NOMO-1 treated with dmso at 0.1 percent for 144 hours (cell line): ENCODE results near the gene NAALADL2.
"Not testable (repeated sequence)": the region's sequence is repeated elsewhere in the genome, so short reads cannot be mapped to it uniquely, and the experiment has no call there.

ENCODE experiments used
- DNase-seq: peaks from one replicate; lab custom pipeline; 2025; ENCODE audit not compliant: unreplicated experiment; lab: John Stamatoyannopoulos, UW

The NAALADL2 gene

DNA sequence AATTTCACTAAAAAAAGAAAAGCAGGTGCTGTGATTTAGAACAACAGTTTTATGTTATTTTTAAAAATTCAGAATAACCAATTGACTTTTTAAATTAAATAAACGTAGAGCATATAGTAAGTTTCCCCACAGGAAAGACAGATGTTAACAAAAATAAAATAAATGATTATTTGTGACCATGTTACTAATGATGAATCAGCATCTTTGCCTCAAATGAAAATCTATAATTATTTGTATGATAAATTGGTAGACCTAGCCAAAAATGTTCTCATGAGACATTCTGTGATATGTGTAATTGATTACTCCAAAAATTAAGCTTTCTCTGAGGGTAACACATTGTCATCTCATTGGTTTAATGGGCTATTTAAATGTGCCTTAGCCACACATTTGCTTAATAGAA, 948.0 kb downstream of the NAALADL2 start:
- no peak for DNase-seq

- DNase-seq = no peak
Measured at GRCh38 chr3:175818811-175819464, 959.8 kb downstream of the NAALADL2 start.

- not testable (repeated sequence) for DNase-seq
Measured at GRCh38 chr3:175822766-175823491, 963.8 kb downstream of the NAALADL2 start.

GRCh38 chr3:175825016-175825580, 966.0 kb downstream of the NAALADL2 start:
- not testable (repeated sequence) for DNase-seq

GRCh38 chr3:175826759-175827158, 967.6 kb downstream of the NAALADL2 start:
- DNase-seq = no peak

DNA sequence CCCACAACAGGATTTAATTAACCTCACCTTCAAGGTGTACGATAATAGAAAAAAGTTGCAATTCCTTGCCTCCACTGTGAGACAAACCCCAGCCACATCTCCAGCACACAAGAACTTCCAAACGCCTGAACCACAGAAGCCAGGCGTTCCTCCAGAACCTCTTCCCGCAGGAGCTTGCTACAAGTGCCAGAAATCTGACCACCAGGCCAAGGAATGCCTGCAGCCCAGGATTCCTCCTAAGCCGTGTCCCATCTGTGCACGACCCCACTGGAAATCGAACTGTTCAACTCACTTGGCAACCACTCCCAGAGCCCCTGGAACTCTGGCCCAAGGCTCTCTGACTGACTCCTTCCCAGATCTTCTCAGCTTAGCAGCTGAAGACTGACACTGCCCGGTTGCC, 970.7 kb downstream of the NAALADL2 start:
- DNase-seq = not testable (repeated sequence)

GRCh38 chr3:175835763-175836162, 976.6 kb downstream of the NAALADL2 start:
- not testable (repeated sequence) for DNase-seq

DNA sequence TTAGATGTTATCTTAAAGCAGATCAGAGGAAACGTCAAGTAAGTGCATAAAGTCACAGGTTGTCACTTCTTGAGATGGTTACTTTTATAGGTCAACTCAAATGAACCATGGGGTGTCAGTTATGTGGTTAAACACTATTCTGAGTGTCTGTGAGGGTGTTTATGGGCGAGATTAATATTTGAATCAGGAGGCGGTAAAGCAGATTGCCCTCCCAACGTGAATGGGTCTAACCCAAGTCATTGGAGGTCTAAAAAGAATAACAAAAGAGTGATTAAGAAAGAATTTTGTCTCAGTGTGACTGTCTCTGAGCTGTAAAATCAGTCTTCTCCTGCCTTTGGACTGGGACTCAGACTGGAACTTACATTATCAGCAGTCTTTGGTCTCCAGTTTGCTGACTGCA, 977.5 kb downstream of the NAALADL2 start:
- DNase-seq = no peak

DNA sequence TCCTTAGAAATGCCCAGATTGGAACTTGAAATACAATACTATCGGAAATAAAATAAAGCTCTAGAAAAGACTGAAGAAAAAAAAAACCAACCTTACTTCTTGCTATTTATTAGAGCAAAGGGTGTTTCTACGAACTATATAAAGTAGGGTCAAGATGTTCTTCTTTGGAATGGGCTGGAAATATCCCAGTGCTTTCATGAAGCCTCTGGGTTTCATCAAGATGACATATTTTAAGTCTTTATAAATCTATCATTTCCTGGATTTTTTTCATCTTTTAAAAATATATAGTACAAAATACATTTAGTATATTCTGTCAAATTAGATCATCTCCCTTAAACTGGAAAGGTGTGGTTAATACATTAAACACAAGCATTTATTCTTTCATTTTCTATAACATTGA, 978.8 kb downstream of the NAALADL2 start:
- DNase-seq = no peak

- DNase-seq = no peak
Measured at GRCh38 chr3:175839366-175840005, 980.4 kb downstream of the NAALADL2 start.

- no peak for DNase-seq
Measured at GRCh38 chr3:175851541-175851940, 992.4 kb downstream of the NAALADL2 start.

DNA sequence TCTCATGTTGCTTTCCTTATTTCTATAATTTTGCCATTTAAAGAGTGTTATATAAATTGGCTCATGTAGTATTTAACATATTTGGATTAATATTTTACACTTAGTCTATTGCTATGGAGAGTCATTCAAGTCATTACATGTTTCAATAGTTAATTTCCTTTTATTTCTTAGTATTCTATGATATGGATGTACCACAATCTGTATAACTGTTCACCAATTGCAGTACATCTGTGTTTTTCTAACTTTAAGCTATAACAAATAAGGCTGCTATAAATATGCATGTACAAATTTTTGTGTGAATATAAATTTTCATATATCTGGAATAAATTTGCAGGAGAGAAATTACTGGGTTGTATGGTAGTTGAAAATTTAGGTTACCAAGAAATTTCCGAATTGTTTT, 993.4 kb downstream of the NAALADL2 start:
- DNase-seq = no peak

DNA sequence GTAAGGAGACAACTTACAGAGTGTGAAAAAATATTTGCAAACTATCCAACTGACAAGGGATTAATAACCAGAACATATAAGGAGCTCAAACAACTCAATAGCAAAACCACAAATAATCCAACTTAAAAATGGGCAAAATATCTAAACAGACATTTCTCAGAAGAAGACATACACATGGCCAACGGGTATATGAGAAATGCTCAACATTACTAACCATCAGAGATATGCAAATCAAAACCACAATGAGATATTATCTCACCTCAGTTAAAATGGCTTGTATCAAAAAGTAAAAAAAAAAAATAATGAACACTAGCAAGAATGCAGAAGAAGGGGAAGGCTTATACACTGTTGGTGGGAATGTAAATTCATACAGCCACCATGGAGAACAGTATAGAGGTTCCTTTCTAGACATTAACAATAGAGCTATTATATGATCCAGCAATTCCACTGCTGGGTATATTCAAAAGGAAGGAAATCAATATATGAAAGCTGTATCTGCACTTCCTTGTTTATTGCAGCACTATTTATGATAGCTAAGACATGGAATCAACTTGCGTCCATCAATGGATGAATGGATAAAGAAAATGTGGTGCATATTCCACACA, 998.6 kb downstream of the NAALADL2 start:
- DNase-seq = no peak
